KMS-11 (cell line): ENCODE data around the gene TEKT3.

Experiments used
- H2AFZ ChIP-seq: fragments of 200-600 bp; sonication (generic); 2 replicates; pipeline ENCODE4 v1.6.1; 2016; ENCODE audit warnings: antibody characterized with exemption, mixed run types, low read depth
- H3K27ac ChIP-seq: fragments of 200-600 bp; sonication (generic); 2 replicates; pipeline ENCODE4 v1.6.1; 2016; ENCODE audit warnings: mild to moderate bottlenecking, mixed run types
- H3K27me3 ChIP-seq: fragments of 200-600 bp; sonication (generic); 2 replicates; pipeline ENCODE4 v1.6.1; 2017; ENCODE audit warnings: mild to moderate bottlenecking, low read depth, mixed run types, moderate library complexity; ENCODE audit not compliant: insufficient read depth
- H3K36me3 ChIP-seq: fragments of 200-600 bp; sonication (generic); 2 replicates; pipeline ENCODE4 v1.6.1; 2017; ENCODE audit warnings: mild to moderate bottlenecking, mixed run types; ENCODE audit not compliant: insufficient read depth
- H3K4me1 ChIP-seq: fragments of 200-600 bp; sonication (generic); 2 replicates; pipeline ENCODE4 v1.6.1; 2016; ENCODE audit warnings: mild to moderate bottlenecking, low read depth, mixed run types; ENCODE audit not compliant: poor library complexity, severe bottlenecking
- H3K4me2 ChIP-seq: fragments of 200-600 bp; sonication (generic); 2 replicates; pipeline ENCODE4 v1.7.0; 2016; ENCODE audit warnings: mild to moderate bottlenecking, mixed run types
- H3K4me3 ChIP-seq: fragments of 200-600 bp; sonication (generic); IDR thresholded peaks from 2 replicates; pipeline ENCODE4 v1.6.1; 2017; ENCODE audit warnings: low read depth, low read length, mixed read lengths; ENCODE audit not compliant: insufficient read depth
- H3K79me2 ChIP-seq: fragments of 200-600 bp; sonication (generic); 2 replicates; pipeline ENCODE4 v1.6.1; 2016; ENCODE audit warnings: low read depth, mixed run types; ENCODE audit not compliant: insufficient read depth
- H3K9ac ChIP-seq: fragments of 200-600 bp; sonication (generic); 2 replicates; pipeline ENCODE4 v1.6.1; 2016; ENCODE audit warnings: mild to moderate bottlenecking, mixed run types
- H4K20me1 ChIP-seq: fragments of 200-600 bp; sonication (generic); 2 replicates; pipeline ENCODE4 v1.6.1; 2016; ENCODE audit warnings: mild to moderate bottlenecking, mixed run types; ENCODE audit not compliant: insufficient read depth
- TF ChIP-seq, protein P1 (sequence below): fragments of 200-600 bp; sonication (generic); conservative IDR thresholded peaks from 2 replicates; pipeline ENCODE4 v1.6.1; 2017; ENCODE audit warnings: low read depth, mild to moderate bottlenecking, antibody characterized with exemption, low read length, moderate library complexity, mixed read lengths

The TEKT3 gene

DNA sequence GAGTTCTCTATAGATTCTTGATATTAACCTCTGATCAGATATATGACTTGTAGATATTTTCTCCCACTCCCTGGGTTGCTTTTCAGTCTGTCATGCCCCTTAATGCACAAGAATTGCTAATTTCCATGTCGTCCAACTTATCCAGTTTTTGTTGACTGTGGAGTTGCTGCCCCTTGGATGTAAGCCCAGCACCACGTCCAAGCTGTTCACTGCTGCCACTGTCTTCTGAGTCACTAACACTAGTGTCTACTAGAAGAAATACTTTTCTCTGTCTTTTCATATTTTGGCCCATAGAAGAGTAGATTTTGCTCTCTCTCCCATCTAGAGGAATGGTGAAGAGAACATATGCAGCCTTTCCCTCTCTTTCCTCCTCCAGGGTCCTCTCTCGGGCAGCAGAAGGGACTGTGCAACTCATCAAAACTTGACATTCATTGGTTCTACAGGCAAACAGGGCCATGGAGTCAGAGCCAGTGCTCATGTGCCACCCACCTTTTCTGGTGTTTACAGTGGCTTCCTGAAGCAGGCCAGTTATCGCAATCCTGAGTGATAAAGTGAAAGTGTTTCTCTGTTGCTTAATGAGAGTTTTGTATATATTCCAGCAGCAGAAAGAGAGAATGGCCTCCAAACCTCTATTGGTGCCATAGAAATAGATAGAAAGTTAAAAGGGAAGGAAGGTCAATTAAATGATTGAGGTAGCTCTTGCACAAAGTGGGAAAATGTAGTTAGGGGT is 53.7 kb downstream of the TEKT3 start:
- H3K27me3 ChIP-seq = no peaks in the 10 kb centered on the region
- H3K79me2 ChIP-seq = no peaks in the 10 kb centered on the region
- no peak overlapping the region for H3K27ac ChIP-seq
- no peak overlapping the region for H3K4me2 ChIP-seq
- H3K9ac ChIP-seq = no peak overlapping the region
- H2AFZ ChIP-seq = no peak overlapping the region
- no peak overlapping the region for H3K4me3 ChIP-seq
- no peaks in the 10 kb centered on the region for H3K4me1 ChIP-seq
- H4K20me1 ChIP-seq = no peaks in the 10 kb centered on the region
- TF ChIP-seq, protein P1, sequence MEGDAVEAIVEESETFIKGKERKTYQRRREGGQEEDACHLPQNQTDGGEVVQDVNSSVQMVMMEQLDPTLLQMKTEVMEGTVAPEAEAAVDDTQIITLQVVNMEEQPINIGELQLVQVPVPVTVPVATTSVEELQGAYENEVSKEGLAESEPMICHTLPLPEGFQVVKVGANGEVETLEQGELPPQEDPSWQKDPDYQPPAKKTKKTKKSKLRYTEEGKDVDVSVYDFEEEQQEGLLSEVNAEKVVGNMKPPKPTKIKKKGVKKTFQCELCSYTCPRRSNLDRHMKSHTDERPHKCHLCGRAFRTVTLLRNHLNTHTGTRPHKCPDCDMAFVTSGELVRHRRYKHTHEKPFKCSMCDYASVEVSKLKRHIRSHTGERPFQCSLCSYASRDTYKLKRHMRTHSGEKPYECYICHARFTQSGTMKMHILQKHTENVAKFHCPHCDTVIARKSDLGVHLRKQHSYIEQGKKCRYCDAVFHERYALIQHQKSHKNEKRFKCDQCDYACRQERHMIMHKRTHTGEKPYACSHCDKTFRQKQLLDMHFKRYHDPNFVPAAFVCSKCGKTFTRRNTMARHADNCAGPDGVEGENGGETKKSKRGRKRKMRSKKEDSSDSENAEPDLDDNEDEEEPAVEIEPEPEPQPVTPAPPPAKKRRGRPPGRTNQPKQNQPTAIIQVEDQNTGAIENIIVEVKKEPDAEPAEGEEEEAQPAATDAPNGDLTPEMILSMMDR = no peak
- H3K36me3 ChIP-seq = no peaks in the 10 kb centered on the region

DNA sequence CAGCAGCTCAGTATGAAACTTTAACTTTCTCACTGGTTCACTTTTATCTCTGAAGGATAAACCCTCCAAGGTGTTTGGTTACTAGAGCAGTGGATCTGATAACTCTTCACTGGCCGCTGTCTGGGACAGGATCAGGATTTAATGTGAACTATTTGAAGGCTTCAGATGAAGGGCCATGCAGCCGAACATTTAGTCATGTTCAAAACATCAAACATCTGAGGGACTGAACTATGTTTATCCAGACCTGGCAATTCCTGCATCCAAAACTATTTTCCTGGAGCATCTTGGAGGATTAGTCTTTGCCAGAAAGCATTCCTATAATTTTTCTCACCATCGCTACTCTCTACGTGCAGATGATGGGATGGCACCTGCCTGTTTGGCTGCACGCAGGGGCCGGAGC is 55.9 kb downstream of the TEKT3 start:
- Histone ChIP-seq H3K9ac (no peak overlapping the region), H3K4me2 (no peak overlapping the region), H4K20me1 (no peaks in the 10 kb centered on the region), H3K4me3 (no peak overlapping the region), H3K27me3 (no peaks in the 10 kb centered on the region), H2AFZ (no peak overlapping the region), H3K4me1 (no peaks in the 10 kb centered on the region), H3K36me3 (no peaks in the 10 kb centered on the region), H3K79me2 (no peaks in the 10 kb centered on the region), H3K27ac (no peak overlapping the region)
- TF ChIP-seq, protein P1 = no peak

DNA sequence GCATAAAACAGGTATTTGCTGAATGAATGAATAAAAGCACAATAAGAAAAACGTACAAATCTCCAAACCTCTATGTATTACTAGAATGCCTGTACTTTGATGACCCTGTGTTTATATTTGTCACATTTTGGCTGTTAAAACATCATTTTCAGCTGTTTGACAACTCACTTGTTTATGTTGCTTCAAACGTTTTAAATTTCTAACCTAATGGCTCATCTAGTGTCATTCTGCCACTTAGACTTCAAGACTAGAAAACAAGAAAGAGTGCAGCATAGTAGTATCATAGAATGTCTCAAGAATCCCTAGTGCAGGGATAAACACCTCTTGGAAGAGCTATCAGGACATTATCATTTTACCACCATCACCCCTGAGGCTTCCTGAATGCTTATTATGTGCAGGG is 56.9 kb downstream of the TEKT3 start:
- Histone ChIP-seq H3K27me3 (no peaks in the 10 kb centered on the region), H4K20me1 (no peaks in the 10 kb centered on the region), H3K4me1 (no peaks in the 10 kb centered on the region), H2AFZ (no peak overlapping the region), H3K79me2 (no peaks in the 10 kb centered on the region), H3K9ac (no peak overlapping the region), H3K4me2 (no peak overlapping the region), H3K27ac (no peak overlapping the region), H3K36me3 (no peaks in the 10 kb centered on the region), H3K4me3 (no peak overlapping the region)
- TF ChIP-seq, protein P1 = no peak

DNA sequence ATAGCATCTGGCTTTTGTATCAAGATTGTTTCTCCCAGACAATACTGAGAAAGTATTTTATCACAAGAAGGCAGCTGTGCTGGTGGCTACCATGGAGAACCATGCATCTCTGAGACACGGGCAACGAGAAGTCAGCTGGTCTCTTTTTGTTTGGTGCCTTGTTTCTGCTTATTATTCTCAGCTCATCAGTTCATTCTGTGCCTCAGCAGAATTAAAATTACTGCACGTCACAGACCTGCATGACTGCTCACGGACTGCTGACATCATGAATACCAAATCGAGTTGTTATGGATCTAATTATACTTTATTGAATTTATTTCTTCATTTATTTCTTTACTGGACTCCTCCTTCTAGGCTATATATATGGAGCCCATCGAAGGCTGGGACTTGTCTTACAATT is 57.3 kb downstream of the TEKT3 start:
- Histone ChIP-seq H3K9ac (no peak overlapping the region), H3K27ac (no peak overlapping the region), H3K4me1 (no peaks in the 10 kb centered on the region), H3K27me3 (no peaks in the 10 kb centered on the region), H3K79me2 (no peaks in the 10 kb centered on the region), H3K4me3 (no peak overlapping the region), H4K20me1 (no peaks in the 10 kb centered on the region), H3K36me3 (no peaks in the 10 kb centered on the region), H3K4me2 (no peak overlapping the region), H2AFZ (no peak overlapping the region)
- TF ChIP-seq, protein P1 = no peak
